DMS153 treated with DMSO at 0.1 percent for 48 hours (cell line): ENCODE results near the gene FAM162A.
"Not testable (repeated sequence)": the region's sequence is repeated elsewhere in the genome, so short reads cannot be mapped to it uniquely, and the experiment has no call there.

Experiments
- DNase-seq: peaks from one replicate; lab custom pipeline; 2025; ENCODE audit not compliant: unreplicated experiment; lab: John Stamatoyannopoulos, UW

FAM162A gene

DNA sequence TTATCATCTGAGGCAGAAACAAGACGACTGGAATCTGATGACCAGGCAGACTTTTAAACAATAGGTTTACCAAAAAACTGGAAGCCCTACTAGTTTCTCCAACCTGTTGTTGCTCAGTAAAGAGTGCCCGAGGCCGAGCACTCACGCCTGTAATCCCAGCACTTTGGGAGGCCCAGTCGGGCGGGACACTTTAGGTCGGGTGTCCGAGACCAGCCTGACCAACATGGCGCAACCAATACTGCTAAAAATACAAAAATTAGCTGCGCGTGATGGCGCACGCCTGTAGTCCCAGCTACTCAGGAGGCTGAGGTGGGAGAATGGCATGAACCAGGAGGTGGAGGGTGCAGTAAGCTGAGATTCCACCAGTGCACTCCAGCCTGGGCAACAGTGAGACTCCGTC, 33.0 kb downstream of the FAM162A start:
- DNase-seq = no peak

DNA sequence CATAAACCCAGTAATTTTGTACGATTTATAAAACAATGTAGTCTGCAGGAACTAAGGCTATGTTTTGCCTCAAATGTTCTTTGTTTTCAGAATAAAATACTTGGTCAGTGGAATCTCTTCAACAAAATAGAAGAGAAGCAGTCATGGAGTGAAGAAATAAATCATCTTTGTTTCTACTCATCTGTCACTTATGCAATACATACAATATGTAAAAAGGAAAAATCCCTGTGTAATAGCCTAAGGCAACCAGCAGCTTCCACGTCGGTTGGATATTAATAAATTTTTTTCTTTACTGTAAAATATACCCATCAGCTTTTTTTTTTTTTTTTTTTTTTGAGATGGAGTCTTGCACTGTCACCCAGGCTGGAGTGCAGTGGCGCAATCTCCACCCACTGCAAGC, 37.1 kb downstream of the FAM162A start:
- no peak for DNase-seq

DNA sequence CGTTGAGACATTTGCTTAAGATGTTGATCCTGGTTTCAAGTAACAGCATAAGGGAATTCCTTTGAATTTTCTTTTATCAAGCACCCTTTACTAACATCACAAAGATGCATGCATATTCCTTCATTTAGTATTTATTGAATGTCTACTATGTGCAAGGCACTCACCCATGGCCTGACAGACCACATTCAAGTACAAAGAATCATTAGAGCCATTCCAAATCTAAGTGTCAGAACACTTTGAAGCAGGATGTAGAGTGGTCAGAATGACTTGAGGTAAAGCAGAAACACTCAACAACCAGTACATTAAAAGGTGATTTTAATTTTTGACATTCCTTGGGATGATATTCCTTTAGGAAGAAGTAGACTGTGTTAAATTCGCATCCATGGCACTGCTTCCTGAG, 37.9 kb downstream of the FAM162A start:
- no peak for DNase-seq

DNA sequence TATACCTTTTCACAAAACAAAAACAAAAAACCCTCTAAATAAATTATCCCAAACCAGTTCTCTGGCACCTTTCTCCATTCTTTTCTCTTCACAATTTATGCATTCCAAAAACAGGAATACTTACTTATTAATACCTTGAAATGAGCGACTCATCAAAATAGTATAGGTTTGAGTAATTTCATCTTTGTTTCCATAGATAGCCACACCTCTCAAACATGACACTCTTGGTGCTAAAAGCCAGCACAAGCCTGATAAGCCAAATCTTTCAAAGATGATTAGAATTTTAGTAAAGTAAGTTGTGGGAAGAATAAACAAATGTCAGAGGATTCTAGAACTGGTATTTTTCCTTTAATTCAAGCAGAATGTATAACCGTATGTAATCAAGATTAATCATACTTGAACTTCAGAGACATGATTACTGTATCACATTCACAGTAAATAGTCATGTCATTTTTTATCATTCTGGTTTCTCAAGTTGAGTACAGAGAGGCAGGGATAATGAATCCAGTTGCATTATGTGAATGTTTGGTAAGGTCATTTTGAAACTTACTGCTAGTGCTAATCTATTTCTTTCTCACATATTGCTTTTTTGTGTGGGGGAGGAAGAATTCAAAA, 44.0 kb downstream of the FAM162A start:
- no peak for DNase-seq

DNA sequence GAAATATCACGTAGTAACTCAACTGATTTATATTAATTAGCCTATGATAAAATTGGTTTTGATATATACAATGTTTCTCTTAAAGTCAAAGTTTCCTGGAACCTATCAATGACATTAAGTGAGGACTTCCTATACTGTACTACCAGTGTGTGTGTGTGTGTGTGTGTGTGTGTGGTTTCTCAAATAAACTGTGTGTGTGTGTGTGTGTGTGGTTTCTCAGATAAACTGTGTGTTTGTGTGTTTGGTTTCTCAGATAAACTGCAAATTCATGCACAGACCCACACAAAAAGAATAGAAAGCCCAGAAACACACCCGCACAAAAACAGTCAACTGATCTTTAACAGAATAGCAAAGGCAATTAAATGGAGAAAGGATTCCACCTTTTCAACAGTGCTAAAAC, 46.4 kb downstream of the FAM162A start:
- no peak for DNase-seq

- DNase-seq = no peak
Observed at GRCh38 chr3:122435950-122436349, 52.0 kb downstream of the FAM162A start.

DNA sequence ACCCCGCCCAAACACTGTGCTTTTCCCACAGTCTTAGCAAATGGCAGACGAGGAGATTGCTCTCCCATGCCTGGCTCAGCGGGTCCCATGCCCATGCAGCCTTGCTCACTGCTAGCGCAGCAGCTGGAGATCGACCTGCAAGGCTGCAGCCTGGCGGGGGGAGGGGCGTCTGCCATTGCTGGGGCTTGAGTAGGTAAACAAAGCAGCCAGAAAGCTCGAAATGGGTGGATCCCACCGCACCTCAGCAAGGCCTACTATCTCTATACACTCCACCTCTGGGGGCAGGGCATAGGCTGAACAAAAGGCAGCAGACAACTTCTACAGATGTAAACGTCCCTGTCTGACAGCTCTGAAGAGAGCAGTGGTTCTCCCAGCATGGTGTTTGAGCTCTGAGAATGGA, 59.1 kb downstream of the FAM162A start:
- no peak for DNase-seq

DNA sequence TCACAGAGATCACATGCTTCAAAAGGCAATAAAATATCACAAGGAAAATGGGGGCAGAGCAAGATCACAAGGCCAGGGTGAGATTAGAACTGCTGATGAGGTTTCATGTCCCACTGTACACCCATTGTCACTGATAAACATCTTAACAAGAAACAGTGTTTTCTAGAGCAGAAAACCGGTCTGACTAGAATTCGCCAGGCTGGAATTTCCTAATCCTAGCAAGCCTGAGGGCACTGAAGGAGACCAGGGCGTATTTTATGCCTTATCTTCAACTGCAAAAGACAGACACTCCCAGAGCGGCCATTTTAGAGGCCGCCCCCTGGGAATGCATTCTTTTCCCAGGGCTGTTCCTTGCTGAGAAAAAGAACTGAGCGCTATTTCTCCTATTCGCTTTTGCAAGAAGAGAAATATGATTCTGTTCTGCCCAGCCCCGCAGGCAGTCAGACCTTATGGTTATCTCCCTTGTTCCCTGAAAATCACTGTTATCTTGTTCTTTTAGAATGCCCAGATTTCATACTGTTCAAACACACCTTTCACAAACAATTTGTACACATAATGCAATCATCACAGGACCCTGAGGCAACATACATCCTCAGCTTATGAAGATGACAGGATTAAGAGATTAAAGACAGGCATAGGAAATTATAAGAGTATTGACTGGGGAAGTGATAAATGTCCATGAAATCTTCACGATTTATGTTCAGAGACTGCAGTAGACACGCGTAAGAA, 59.9 kb downstream of the FAM162A start:
- DNase-seq = not testable (repeated sequence)

DNA sequence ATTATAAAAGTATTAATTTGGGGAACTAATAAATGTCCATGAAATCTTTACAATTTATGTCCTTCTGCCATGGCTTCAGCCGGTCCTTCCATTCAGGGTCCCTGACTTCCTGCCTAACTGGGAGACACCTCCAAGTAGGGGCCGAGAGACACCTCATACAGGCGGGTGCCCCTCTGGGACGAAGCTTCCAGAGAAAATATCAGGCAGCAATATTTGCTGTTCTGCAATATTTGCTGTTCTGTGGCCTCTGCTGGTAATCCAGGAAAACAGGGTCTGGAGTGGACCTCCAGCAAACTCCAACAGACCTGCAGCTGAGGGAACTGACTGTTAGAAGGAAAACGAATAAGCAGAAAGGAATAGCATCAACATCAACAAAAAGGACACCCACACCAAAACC, 60.5 kb downstream of the FAM162A start:
- DNase-seq = not testable (repeated sequence)

GRCh38 chr3:122448218-122448617, 64.2 kb downstream of the FAM162A start:
- DNase-seq = not testable (repeated sequence)

GRCh38 chr3:122451371-122451770, 67.4 kb downstream of the FAM162A start:
- no peak for DNase-seq

- no peak for DNase-seq
Observed at GRCh38 chr3:122456074-122456473, 72.1 kb downstream of the FAM162A start.

DNA sequence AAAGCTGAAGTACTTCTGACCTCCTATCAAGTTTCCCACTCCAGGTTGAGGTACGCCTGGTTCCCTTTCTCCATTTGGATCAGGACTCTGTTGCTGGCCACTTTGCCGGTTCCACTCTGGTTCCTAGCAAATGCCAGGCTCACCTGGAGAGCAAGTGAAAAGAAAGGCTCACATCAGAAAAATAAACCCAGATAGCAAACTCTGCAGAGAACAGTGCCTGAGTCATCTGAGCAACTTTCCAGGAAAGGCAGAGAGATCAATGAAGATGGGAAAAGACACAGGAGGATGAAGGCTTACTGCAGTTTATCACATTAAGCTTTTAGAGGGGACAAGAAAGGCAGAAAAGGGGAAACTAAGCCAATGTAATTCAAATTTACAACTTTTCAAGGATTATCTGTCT, 73.7 kb downstream of the FAM162A start:
- DNase-seq = no peak

DNA sequence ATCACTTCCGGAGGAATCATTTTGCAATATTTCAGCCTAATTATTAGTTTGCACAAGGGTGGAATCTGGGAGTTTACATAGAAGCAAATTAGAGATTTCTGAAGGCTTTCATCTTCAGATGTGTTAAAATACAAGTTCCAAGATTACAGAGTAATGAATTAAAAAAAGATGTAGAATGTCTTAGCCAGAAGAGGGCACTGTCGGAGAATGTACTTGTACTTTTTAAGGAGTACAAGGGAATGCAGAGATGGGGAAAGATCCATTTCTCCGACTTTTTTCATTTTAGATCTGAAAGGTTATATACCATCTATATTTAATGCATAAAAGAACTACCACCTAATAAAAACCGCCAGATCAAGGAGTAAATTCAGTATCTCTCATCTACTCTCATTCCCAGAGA, 75.0 kb downstream of the FAM162A start:
- no peak for DNase-seq

DNA sequence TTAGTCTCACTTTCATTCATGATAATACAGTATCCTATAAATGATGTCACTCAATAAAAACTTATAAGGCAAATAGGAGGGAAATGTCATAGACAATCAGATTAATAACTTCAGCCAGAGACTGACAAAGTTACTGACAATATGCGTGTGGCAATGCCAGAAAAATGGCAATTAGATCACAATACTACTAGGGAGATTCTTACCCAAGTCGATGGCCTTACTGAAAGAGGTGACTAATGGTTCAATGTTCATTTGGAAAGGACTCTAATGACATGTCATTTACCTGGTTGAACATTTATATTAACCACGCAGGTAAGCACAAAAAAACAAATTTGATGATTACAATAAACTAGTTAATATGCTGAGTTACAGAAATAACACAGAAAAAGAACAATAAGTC, 77.8 kb downstream of the FAM162A start:
- no peak for DNase-seq
